ENCODE data around the gene AUNIP.
A peak's percentile ranks its signal among the peaks of the same experiment; 100 is the strongest.

AUNIP gene

DNA sequence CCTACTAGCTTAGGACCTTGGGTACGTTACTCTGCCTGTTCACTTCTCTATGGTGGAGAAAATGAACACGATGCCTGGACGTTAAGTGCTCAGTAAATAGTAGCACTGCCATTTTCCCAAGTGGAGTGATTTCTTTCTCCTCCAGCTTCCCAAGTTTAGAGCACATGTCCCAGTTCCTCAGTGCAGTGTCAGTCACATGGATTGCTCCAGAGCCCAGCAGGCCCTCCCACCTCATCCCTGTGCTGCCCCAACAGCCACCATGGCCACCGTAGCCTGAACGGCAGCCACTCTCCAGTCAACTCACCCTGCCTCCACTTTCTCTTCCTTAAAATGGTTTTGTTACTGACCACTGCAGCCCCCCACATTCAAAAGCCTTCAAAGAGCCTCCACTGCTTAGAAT lies 38.5 kb upstream of the AUNIP start:
- no peak overlapping the region for H3K27ac ChIP-seq (ENCODE audit: low read length)

DNA sequence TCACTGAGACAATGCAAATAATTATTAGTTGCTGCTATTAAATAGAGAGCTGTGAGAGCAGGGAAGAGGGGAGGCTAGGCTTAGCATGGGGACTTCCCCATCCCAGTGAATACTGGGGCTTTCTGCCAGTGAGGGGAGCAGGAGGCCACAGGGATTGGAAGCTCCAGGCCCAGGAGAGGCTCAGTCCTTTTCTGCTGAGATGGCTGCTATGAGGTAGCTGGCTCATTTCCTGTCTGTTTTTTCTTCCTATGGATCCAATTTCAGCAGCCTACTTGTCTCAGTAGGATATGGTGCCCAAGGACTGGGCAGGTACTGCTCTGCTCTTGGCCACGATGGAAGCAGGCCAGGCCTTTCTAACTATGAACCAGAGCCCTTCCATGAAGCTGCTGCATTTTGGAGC lies 37.0 kb upstream of the AUNIP start:
- H3K9me3 ChIP-seq (replicated peaks; ENCODE audit: insufficient read depth, low read length), result no peaks in the 10 kb centered on the region
- H3K4me2 ChIP-seq (ENCODE audit: low read depth, low read length), result no peak overlapping the region
- H3K9ac ChIP-seq (ENCODE audit: low read length), result no peak overlapping the region
- no peak overlapping the region for H3K4me3 ChIP-seq (ENCODE audit: low read length)
- DNase-seq, result no peak
- peaks cover 12% of the 10 kb centered on the region; the same call in 1 of the 2 replicates for H3F3A ChIP-seq (ENCODE audit: insufficient read depth, low read length)
- no peak overlapping the region for H2AFZ ChIP-seq (ENCODE audit: low read length)
- no peak overlapping the region for H3K27ac ChIP-seq (ENCODE audit: low read length)
- no peaks in the 10 kb centered on the region for H4K20me1 ChIP-seq (ENCODE audit: insufficient read depth, low read length)
- H3K79me2 ChIP-seq (ENCODE audit: low read length), result peaks cover 15% of the 10 kb centered on the region
- peaks cover 10% of the 10 kb centered on the region; the same call in 1 of the 2 replicates for H3K36me3 ChIP-seq (replicated peaks; ENCODE audit: insufficient read depth, low read length)
- H3K9me2 ChIP-seq (replicated peaks; ENCODE audit: insufficient read depth, low read length), result no peaks in the 10 kb centered on the region
- no peaks in the 10 kb centered on the region for H3K27me3 ChIP-seq (replicated peaks; ENCODE audit: insufficient read depth, low read length)
- no peak for TF ChIP-seq EZH2phosphoT487 (IDR thresholded peaks at IDR 0.05; ENCODE audit: low read length)
- no peak for TF ChIP-seq EZH2 (optimal IDR thresholded peaks at IDR 0.05; ENCODE audit: low read depth, low read length)
- TF ChIP-seq CTCF (IDR thresholded peaks at IDR 0.05; ENCODE audit: low read length), result no peak
- no peaks in the 10 kb centered on the region for H3K4me1 ChIP-seq (ENCODE audit: low read length)

More for the DNA sequence above, 38.5 kb upstream of the AUNIP start:
- H3K4me1 ChIP-seq (ENCODE audit: low read length), result no peaks in the 10 kb centered on the region
- no peaks in the 10 kb centered on the region for H3K9me3 ChIP-seq (replicated peaks; ENCODE audit: insufficient read depth, low read length)
- H2AFZ ChIP-seq (ENCODE audit: low read length), result no peak overlapping the region
- H3K4me3 ChIP-seq (ENCODE audit: low read length), result no peak overlapping the region
- H3K27me3 ChIP-seq (replicated peaks; ENCODE audit: insufficient read depth, low read length), result no peaks in the 10 kb centered on the region
- H3K4me2 ChIP-seq (ENCODE audit: low read depth, low read length), result no peak overlapping the region
- H3K36me3 ChIP-seq (replicated peaks; ENCODE audit: insufficient read depth, low read length), result peaks cover 21% of the 10 kb centered on the region
- peaks cover 28% of the 10 kb centered on the region for H3K79me2 ChIP-seq (ENCODE audit: low read length)
- TF ChIP-seq EZH2phosphoT487 (IDR thresholded peaks at IDR 0.05; ENCODE audit: low read length), result no peak
- no peak for TF ChIP-seq CTCF (IDR thresholded peaks at IDR 0.05; ENCODE audit: low read length)
- no peak for TF ChIP-seq EZH2 (optimal IDR thresholded peaks at IDR 0.05; ENCODE audit: low read depth, low read length)
- no peaks in the 10 kb centered on the region for H4K20me1 ChIP-seq (ENCODE audit: insufficient read depth, low read length)
- DNase-seq, result no peak
- peaks cover 17% of the 10 kb centered on the region for H3F3A ChIP-seq (ENCODE audit: insufficient read depth, low read length)
- no peak overlapping the region for H3K9ac ChIP-seq (ENCODE audit: low read length)
- H3K9me2 ChIP-seq (replicated peaks; ENCODE audit: insufficient read depth, low read length), result no peaks in the 10 kb centered on the region

DNA sequence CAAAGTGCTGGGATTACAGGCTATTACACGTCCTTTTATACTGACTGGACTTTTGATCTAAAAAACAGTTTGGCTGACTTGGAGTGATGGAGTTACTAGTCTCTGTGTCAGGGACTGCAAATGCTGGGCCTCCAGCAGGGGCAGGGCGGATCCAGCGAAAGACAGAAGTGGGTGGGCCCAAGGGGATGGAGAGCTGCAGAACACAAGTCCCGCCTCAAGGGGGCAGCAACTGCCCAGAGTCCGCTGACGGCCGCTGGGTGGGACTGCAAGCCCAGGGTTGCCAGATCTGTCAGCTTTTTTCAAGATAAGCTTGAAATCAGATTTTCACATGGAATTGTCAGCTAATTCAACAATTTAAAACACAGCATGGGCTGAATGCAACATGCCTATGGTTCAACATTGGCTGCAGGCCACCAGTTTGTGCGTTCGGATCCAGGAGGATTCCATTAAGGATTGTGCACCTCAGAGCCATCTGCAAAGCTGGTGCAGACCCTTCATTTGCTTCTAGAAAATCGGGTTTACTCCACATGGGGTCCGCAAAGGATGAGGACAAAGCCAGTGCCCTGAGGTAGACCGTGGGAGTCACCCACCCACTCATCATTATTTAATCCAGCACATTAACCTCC lies 36.2 kb upstream of the AUNIP start:
- peaks cover 6% of the 10 kb centered on the region; the same call in 1 of the 2 replicates for H3K36me3 ChIP-seq (replicated peaks; ENCODE audit: insufficient read depth, low read length)
- no peaks in the 10 kb centered on the region for H3K27me3 ChIP-seq (replicated peaks; ENCODE audit: insufficient read depth, low read length)
- H3K9me3 ChIP-seq (replicated peaks; ENCODE audit: insufficient read depth, low read length), result no peaks in the 10 kb centered on the region
- no peaks in the 10 kb centered on the region for H3K9me2 ChIP-seq (replicated peaks; ENCODE audit: insufficient read depth, low read length)
- no peak overlapping the region for H3K4me3 ChIP-seq (ENCODE audit: low read length)
- no peak for TF ChIP-seq EZH2phosphoT487 (IDR thresholded peaks at IDR 0.05; ENCODE audit: low read length)
- peak; percentile 97 for TF ChIP-seq CTCF (IDR thresholded peaks at IDR 0.05; ENCODE audit: low read length)
- H4K20me1 ChIP-seq (ENCODE audit: insufficient read depth, low read length), result no peaks in the 10 kb centered on the region
- H3K27ac ChIP-seq (ENCODE audit: low read length), result no peak overlapping the region
- H2AFZ ChIP-seq (ENCODE audit: low read length), result no peak overlapping the region
- peaks cover 12% of the 10 kb centered on the region; the same call in 1 of the 2 replicates for H3F3A ChIP-seq (ENCODE audit: insufficient read depth, low read length)
- no peaks in the 10 kb centered on the region for H3K4me1 ChIP-seq (ENCODE audit: low read length)
- H3K9ac ChIP-seq (ENCODE audit: low read length), result no peak overlapping the region
- H3K79me2 ChIP-seq (ENCODE audit: low read length), result peaks cover 8% of the 10 kb centered on the region
- H3K4me2 ChIP-seq (ENCODE audit: low read depth, low read length), result no peak overlapping the region
- peak; percentile 87 for DNase-seq
